Osteocyte (in vitro differentiated cells): ENCODE results near the gene ETS1. TPM values are rescaled to one million over a fixed set of nuclear protein-coding genes. Genes with fewer than 3 reads are reported as not detected.

Experiments
- DNase-seq: peaks from one replicate; pipeline ENCODE4 v3.0.0; 2021; ENCODE audit warnings: mixed read lengths; ENCODE audit not compliant: unreplicated experiment; ENCODE audit errors: extremely low spot score
- H3K27ac Mint-ChIP-seq: one replicate; pipeline ENCODE4 v1.8.0; 2021; ENCODE audit warnings: mild to moderate bottlenecking, mixed read lengths; ENCODE audit not compliant: unreplicated experiment
- H3K27me3 Mint-ChIP-seq: one replicate; pipeline ENCODE4 v1.8.0; 2021; ENCODE audit warnings: mixed read lengths; ENCODE audit not compliant: unreplicated experiment
- H3K36me3 Mint-ChIP-seq: one replicate; pipeline ENCODE4 v1.8.0; 2021; ENCODE audit warnings: mixed read lengths; ENCODE audit not compliant: unreplicated experiment
- H3K4me1 Mint-ChIP-seq: one replicate; pipeline ENCODE4 v1.8.0; 2021; ENCODE audit warnings: mixed read lengths; ENCODE audit not compliant: unreplicated experiment
- H3K4me3 Mint-ChIP-seq: one replicate; pipeline ENCODE4 v1.8.0; 2021; ENCODE audit warnings: mild to moderate bottlenecking, moderate library complexity, mixed read lengths; ENCODE audit not compliant: unreplicated experiment
- H3K9me3 Mint-ChIP-seq: one replicate; pipeline ENCODE4 v1.8.0; 2021; ENCODE audit warnings: mixed read lengths; ENCODE audit not compliant: unreplicated experiment
- total RNA-seq: library from RNA; stranded (reverse); gene quantifications from 2 replicates; pipeline ENCODE4 v1.2.1, GENCODE V29; 2021
- TF ChIP-seq, protein P1 (sequence below): fragments of 200-600 bp; sonication (generic); IDR thresholded peaks from 2 replicates; pipeline ENCODE4 v1.5.0; 2021; ENCODE audit warnings: antibody characterized with exemption, mild to moderate bottlenecking, moderate library complexity

ETS1 gene
- total RNA-seq, 1 donor from 2014 or later: 77.9 TPM

DNA sequence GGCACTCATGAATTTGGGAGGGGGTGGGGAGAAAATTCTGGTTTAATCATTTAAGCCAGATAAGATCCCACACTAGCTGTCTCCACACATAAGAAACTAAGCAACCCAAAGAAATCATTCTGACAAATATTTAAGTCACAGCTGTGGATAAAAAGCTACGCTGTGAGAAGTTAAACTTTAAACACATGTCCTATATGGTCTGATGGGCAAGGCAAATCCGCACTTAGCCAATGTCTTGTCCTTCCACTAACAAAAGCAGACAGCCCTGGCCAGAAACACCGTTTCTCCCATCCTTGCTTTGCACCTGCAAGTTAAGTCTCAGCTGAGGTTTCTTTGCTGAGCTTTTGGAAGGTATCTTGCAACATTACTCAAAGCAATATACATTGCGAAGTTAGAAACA, 68.0 kb downstream of the ETS1 start:
- DNase-seq: no peak
- no peaks in the 10 kb centered on the region for H3K9me3 Mint-ChIP-seq
- peaks cover 80% of the 10 kb centered on the region for H3K4me1 Mint-ChIP-seq
- H3K36me3 Mint-ChIP-seq: no peaks in the 10 kb centered on the region
- peak overlapping the region; percentile 85 for H3K27ac Mint-ChIP-seq
- peak overlapping the region; percentile 89 for H3K4me3 Mint-ChIP-seq
- H3K27me3 Mint-ChIP-seq: no peaks in the 10 kb centered on the region
- TF ChIP-seq, protein P1, sequence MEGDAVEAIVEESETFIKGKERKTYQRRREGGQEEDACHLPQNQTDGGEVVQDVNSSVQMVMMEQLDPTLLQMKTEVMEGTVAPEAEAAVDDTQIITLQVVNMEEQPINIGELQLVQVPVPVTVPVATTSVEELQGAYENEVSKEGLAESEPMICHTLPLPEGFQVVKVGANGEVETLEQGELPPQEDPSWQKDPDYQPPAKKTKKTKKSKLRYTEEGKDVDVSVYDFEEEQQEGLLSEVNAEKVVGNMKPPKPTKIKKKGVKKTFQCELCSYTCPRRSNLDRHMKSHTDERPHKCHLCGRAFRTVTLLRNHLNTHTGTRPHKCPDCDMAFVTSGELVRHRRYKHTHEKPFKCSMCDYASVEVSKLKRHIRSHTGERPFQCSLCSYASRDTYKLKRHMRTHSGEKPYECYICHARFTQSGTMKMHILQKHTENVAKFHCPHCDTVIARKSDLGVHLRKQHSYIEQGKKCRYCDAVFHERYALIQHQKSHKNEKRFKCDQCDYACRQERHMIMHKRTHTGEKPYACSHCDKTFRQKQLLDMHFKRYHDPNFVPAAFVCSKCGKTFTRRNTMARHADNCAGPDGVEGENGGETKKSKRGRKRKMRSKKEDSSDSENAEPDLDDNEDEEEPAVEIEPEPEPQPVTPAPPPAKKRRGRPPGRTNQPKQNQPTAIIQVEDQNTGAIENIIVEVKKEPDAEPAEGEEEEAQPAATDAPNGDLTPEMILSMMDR: no peak

DNA sequence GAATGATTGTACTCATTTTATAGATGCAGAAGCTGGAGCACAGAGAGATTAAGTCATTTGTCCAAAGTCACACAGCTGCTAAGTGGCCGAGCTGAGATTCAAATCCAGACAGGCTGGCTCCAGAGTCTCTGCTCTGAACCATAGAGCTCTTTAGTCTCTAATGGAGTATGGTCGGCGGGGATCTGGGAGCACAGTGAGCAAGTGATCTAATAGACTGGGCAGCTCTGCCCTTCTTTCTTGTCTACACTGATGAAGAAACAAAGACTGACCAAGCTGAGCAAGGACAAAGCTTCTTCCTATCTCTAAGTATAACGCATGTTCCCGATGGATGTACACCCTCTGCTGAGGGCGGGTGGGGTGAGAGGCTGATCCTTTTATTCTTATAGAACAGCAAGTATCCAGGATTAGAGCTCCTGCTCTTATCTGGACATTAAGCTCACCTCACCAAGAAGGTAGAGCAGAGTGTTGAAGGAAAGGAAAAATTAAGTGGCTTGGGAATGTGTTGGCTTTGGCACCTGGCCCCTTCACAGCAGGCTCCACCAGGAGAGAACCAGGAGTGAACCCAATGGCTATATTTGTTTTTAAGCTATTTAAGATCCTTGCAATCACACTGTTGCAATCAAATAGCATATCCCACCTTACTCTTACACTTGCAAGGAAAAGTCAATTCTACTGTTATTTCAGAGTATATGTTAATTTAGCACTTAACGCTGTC, 68.7 kb downstream of the ETS1 start:
- Mint-ChIP-seq H3K36me3 (peaks cover 1% of the 10 kb centered on the region), H3K4me3 (peak overlapping the region; percentile 89), H3K4me1 (peaks cover 81% of the 10 kb centered on the region), H3K27me3 (no peaks in the 10 kb centered on the region), H3K9me3 (no peaks in the 10 kb centered on the region), H3K27ac (peak overlapping the region; percentile 85)
- DNase-seq: no peak
- TF ChIP-seq, protein P1: no peak

DNA sequence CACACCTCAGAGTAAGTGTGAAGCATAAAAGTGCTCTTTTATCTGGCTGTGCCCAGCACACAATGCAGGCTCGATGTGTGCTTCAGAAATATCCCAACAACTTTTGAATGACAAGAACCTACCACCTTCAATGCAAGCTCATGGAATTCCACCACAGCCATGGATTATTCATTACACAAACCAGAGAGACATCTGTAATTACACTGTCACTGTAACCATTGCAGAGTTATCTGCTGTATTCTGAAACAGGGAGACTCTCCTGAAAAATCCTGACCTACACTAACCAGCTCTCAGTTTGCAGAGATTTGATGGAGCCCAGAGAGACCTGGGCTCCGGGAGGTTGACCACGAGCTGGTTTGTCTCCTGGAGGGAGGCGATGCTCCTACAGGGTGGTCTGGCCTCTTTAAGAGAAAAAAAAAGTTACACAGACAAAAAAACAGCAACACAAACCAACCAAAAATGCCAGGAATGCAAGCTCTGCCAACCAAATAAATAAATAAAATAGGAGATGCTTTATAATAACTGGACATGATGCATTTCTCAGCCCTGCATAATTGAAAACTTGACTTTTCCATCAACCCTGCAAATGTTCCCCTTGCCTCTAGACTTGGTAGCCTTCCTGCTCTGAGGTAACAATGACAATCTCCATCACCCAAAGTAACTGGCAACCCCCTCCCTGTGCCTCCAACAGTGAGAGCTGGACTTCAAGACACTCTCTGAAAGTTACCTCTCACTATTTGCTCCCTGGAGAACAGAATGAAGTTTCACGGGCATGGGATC, 69.7 kb downstream of the ETS1 start:
- Mint-ChIP-seq H3K9me3 (no peaks in the 10 kb centered on the region), H3K36me3 (peaks cover 8% of the 10 kb centered on the region)

DNA sequence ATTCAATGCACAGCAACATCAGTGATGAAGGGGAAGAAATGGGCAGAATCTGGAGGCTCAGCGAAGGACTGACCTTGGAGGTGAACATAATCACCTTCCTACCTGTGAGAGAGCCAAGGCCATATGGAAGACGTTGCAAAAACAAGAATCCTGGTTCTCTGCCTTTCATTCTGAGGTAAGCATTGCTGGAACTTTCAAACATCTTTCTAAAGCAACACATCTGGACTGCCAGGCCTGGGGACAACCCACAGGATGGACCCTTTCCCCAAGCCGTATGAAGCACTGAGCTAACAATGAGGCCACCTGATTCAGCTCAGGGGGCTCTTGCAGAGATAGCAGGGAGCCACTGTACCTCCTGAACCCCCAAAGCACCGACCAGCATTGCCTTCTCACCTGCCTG, 70.5 kb downstream of the ETS1 start:
- peak overlapping the region; percentile 85 for H3K27ac Mint-ChIP-seq
- H3K4me3 Mint-ChIP-seq: peak overlapping the region; percentile 4
- DNase-seq: no peak
- TF ChIP-seq, protein P1: no peak
- no peaks in the 10 kb centered on the region for H3K27me3 Mint-ChIP-seq
- H3K36me3 Mint-ChIP-seq: peaks cover 12% of the 10 kb centered on the region
- peaks cover 77% of the 10 kb centered on the region for H3K4me1 Mint-ChIP-seq
- H3K9me3 Mint-ChIP-seq: no peaks in the 10 kb centered on the region

More for the DNA sequence above, 69.7 kb downstream of the ETS1 start:
- Mint-ChIP-seq H3K27me3 (no peaks in the 10 kb centered on the region), H3K4me1 (peaks cover 76% of the 10 kb centered on the region), H3K4me3 (peak overlapping the region; percentile 89), H3K27ac (peak overlapping the region; percentile 85)
- TF ChIP-seq, protein P1: no peak
- DNase-seq: no peak
